DND-41 (cell line): ENCODE results near the gene MAD2L2.

Experiments
- CTCF ChIP-seq: IDR thresholded peaks from 2 replicates; pipeline ENCODE4 v1.5.1; 2012; ENCODE audit warnings: borderline replicate concordance, low read length, moderate library complexity, mild to moderate bottlenecking; ENCODE audit not compliant: poor library complexity, severe bottlenecking; ENCODE audit errors: extremely low read depth
- EZH2 ChIP-seq: IDR thresholded peaks from 3 replicates; pipeline ENCODE4 v1.6.1; 2012; ENCODE audit warnings: borderline replicate concordance, low read depth, mild to moderate bottlenecking, moderate library complexity, low read length, inconsistent platforms; ENCODE audit not compliant: severe bottlenecking

GRCh38 chr1:11700601-11701467 lies 19.9 kb upstream of the MAD2L2 start:
- TF ChIP-seq EZH2 (no peak), CTCF (no peak)
